HG02943 (cell line): ENCODE results near the gene SDK2.

Source experiments
- ATAC-seq: cut with Tn5 transposase; IDR thresholded peaks from one replicate; pipeline ENCODE4 v1.9.1; 2021; ENCODE audit warnings: mild to moderate bottlenecking, low read depth, moderate library complexity; ENCODE audit not compliant: unreplicated experiment

SDK2 gene

DNA sequence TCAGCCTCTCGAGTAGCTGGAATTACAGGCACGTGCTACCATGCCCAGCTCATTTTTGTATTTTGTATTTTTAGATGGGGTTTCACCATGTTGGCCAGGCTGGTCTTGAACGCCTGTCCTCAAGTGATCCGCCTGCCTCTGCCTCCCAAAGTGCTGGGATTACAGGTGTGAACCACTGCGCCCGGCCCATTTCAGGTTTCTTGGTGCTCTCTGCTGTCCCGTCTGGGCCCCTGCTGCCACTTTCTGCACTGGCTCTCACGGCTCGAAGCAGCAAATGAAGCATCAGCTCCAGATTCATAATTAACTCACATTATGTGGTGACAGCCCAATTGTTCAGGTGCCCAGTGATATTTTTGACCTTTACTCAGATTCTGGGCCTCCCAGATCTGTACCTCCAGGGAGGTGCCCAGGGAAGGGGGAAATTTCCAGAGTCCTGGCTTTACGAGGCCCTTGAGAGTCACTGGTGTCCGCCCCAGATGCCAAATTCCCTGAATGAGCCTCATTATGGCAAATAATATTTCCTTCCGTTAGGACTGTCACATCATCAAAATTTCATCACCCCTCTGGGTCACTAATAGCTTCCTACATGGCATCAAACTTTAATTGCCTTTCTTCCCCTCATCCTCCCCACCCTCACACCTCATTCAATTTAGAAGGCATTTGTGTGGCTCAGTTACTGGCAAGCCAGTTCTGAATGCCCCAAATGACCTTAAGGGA lies 9.0 kb downstream of the SDK2 start:
- ATAC-seq: no peak

DNA sequence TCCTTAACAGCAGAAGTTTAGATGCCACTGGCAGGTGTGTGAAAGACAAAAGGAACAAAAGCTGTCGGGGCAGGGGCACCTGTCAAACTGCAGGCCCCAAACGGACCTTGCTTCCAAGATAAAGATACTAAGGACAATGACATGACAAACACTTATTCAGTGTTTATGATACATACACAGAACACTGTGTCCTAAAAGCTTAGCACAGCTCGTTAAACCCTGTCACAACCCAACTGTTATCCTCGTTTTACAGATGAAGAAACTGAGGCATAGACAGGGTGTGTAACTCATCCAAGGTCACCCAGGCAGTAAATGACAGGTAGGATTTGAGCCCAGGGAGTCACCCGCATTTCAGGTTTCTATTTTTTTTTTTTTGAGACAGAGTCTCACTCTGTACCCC lies 9.6 kb downstream of the SDK2 start:
- no peak for ATAC-seq

DNA sequence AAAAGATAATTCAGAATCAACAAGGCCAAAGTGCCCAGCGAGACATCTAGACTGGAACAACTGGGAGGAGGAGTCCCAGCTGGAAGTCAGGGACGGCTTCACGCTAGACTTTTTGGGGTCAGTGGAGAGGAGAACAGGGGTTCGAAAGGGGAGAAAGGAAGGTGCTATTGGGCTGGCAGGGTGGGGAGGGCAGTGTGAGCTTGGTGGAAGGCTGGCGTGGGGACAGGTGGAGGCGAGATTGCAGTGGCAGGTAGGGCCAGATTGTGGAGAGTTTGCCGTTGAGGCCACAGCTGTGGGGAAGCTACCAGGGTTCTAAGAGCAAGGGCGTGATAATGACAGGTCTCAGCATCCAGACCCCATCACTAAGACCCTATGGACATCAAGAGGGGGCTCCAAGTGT lies 10.5 kb downstream of the SDK2 start:
- no peak for ATAC-seq

DNA sequence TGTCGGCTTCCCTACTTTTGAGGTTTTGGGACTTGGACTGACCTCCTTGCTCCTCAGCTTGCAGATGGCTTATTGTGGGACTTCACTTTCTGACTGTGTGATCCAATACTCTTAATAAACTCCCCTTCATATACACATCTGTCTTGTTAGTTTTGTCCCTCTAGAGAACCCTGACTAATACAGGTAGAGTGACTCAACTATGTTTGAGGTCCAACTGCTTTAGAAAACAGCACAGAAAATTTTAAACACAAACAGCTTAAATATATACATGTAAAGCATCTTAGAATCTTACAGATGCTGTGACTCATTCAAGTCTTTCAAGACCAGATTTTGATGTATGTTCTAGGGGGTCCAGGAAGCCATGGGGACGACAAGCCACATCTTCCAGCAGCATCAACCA lies 11.7 kb downstream of the SDK2 start:
- ATAC-seq: no peak

DNA sequence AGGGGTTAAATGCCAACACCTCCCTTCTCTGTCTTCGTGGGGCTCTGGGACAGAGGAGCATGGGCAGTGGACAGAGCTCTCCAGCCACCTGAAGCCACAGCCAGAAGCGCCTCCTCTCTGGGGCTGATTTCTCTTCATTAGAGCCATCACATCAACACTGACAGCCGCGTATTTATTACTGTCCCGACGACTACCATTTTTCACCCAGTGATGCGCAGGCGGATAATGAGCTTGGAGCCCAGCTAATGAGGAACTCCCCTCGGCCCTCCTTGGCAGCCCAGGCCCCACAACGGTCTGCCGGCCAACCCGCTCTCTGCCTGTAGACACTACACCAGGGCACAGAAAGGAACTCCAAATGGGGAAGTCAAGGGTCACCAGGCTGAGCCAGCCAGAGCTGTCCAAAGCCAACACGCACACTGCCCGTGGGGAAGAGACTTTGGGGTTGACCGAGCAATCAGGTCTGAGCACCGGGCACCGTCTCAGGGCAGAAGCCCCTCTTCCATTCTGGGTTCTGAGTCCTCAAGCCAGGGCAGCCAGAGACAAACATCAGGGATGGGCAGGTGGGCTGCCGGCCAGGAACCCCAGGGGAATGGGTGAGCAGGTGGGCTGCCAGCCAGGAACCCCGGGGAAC lies 13.2 kb downstream of the SDK2 start:
- ATAC-seq: no peak

DNA sequence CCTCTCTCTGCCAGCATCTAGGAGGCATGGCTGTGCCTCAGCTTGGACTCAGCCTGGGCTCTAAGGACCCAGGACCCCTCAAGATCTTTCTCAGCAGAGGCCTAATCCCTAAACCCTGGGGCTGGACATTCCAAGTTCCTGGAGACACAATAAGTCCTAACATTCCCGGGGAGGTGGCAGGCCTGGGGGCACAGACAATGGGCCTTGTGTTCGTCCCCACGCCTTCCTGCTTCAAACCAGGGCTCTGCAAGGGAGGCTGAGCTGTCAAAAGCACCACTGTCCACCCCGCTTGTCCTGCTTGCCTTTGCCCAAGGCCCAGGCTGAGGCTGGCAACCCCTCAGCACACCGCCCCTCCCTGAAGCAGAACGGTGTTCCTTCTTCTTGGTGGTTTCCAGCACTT lies 13.7 kb downstream of the SDK2 start:
- no peak for ATAC-seq

DNA sequence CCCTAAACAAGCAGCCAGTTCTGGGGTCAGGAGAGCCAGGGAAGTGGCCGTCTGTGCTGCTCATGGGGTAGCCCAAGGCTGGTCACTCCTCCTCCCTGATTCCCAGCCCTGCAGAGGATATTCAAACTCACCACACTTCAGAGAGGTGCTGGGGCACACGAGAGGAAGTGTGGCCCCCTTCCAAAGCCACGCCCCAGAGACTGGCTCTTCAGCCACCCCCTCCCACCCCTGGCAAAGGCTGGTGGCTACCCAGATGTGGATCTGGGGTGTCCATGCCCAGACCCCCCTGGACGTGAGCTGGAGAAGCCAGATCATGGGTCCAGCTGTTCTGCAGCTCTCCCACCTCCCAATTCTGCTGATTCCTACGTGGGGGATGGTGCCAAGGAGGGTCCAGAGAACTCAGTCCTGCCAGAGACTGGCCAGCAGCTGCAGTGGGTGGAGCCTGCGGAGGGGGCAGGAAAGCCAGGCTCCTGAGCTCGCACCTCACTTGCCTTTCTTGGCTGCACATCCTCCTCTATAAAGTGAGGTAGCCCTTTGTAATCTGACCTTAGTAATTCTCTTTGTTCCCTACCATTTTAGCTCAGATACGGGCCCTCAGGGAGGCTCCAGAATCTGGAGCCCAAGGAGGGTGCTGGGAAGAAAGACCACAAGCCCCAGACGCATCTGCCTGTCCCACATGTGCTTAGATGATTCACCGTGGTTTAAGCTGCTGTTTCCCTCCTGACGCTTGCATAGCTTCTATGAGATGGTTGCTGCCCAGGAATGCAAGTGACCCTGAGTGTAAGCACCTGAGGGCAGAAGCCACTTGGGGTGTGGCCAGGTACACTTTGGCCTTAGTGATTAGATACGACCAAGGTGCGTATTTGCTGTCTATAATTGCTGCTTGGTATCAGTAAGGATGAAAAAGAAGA lies 15.3 kb downstream of the SDK2 start:
- no peak for ATAC-seq

DNA sequence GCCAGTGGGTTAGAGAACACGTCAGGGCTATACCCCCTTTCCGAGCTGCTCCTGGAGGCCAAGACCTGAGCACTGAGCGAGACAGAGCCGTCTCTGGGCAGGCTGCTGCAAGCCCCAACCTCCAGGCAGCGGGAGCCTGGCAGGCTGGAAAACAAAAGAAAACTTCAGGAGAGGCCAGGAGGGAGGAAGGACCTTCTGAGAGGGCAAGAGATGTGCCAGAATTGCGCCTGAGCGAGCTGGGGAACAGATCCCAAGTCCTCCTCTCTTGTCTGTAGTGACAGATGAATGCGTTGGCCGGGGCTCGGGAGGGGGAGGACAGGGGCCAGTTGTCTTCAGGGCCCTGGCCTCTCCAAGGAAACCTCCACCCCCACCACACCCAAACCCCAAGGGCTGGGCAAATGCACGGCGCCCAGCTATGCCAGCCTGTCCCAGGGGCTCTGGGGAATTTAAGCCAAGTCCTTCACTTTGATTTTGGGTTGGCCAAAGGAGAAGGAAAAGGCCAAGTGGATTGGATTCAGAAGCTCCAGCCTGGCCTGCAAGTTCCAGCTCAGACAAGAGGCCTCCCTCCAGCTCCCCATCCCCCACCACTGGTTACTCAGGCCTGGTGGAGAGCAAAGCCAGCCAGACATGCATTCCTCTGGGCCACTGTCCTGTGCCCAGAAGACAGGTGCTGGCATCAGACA lies 18.1 kb downstream of the SDK2 start:
- no peak for ATAC-seq

DNA sequence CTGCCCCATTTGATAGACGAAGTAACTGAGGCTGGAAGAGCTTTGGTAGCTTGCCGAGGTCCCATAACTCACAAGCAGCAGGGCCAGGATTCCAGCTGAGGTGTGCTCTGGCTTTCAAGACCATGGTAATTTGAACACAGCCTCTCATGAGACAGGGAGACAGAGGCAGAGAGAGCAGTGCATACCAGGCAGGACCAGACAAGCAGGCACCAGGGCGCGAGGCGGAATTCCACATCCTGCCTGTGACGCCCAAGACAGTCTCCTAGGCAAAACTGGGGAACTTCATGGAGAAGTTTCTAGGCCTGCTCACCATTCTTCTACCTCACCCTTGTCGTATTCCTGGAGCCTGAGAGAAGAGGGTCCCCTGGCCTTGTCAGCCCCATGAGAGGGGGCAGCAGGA lies 19.2 kb downstream of the SDK2 start:
- ATAC-seq: no peak

DNA sequence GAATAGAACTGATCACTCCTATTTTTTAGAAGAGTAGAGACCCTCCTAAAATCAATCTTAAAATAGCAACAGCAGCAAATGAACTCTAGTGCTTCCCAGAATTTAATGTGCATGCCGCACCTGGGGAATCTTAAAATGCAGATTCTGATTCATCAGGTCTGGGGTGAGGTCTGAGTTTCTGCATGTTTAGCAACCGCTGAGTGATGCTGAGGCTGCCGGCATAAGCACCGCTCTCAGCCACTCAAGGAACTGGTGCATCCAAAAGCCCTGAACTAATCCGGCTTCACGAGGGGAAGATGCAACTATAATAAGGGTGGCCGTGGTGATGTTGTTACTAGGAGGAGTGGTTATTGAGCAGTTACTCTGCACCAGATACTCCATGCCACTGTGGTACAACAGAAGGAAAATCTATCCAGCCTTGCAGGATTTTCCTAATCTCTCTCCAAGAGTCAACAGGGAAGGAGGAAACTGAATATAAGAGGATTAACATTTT lies 19.7 kb downstream of the SDK2 start:
- ATAC-seq: no peak

DNA sequence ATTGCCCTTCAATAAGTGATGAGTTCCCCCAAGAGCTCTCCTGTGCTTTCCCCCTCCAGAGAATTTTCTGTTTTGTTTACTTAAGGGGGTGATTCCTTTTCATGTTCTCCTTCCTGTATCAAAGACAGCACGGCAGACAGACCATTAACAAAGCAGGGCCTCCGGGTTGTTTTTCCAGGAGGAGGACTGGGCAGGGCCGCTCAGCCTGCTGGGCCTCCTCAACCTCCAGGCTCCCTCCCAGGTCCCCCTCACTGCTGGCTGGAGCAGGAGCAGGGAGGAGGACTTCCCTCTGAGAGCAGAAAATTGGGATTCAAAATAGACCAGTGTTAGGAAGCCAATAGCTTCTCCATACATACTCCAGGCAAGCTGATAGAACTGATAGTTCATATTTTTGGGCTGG lies 20.4 kb downstream of the SDK2 start:
- ATAC-seq: no peak

DNA sequence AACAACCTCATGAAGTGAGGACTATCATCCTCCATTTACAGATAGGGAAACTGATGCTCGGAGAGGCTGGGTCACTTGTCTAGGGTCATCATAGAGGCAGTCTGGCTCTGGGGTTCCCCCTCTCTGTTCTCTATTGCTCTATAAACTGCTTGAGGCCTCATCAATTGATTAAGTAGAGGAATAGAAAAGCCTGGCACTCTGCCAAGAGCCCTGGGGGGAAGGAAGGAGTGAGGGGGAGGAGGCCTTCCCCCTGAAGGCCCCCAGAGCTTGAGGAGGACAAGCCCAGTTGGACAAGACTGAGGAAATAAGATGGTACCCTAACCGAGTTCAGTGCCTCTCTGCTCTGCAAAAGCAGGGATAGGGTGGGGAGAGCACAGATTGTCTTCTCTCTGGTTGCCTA lies 21.0 kb downstream of the SDK2 start:
- no peak for ATAC-seq

DNA sequence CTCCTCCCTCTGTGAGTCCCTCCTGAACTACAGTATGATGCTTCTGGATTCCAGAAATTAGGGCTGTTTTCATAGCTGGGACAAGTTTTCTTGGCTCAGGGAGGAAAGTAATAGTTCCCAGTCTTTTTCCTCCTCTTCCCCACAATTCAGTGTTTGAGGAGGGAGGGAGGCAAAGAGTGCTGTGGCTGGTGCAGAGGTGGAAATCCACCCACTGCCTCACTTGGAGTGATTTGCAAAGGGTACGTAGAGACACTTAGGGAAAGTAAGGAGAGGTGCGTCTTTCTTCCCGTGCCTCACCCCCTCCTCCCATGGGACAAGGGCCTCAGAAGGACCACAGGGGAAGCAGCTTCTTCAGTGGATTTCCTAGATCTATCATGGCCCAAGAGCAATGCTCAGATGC lies 21.9 kb downstream of the SDK2 start:
- no peak for ATAC-seq

DNA sequence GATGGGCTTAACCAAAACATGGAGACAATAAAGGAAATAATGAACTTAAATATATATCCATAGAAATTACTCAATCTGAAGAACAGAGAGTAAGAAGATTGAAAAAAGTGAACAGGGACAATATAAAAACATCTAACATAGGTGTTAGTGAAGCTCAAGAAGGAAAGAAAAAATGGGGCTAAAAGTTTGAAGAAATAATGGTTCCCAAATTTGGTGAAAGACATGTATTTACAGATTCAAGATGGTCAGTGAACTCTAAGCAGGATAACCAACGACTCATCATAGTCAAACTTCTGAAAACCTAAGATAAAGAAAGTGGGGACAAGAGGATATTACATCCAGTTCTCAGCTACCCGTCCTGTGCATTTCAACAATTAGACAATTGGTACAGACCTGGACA lies 22.6 kb downstream of the SDK2 start:
- no peak for ATAC-seq

DNA sequence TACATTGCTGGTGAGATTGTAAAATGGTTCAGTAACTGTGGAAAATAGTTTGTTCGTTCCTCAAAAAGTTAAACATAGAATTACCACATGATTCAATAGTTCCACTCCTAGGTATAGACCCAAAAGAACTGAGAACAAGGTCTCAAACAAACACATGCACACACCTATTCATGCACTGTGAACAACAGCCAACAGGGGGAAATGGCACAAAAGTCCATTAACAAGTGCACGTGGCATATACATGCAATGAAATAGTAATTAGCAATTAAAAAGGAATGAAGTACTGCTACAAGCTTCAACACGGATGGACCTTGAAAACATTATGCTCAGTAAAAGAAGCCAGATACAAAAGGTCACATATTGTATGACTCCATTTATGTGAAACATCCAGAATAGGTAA lies 23.8 kb downstream of the SDK2 start:
- ATAC-seq: no peak

DNA sequence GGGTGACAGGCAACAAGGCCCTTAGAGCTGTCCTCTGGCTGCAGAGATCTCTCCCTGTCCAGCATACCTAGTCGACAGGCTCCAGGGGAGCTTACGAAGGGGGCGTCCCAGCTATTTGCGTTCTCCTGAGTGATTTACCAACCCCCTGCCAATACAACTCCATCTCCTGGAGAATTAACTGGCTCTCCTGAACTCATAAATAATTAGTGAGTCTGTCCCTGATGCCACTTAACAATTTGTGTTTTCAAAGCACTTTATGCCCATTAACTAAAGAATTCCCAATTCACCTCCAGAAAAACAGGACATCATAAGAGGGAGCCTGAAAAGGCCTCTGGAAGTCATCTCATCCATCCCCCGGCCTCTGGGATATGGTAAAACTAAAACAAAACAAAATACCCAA lies 26.7 kb downstream of the SDK2 start:
- no peak for ATAC-seq

DNA sequence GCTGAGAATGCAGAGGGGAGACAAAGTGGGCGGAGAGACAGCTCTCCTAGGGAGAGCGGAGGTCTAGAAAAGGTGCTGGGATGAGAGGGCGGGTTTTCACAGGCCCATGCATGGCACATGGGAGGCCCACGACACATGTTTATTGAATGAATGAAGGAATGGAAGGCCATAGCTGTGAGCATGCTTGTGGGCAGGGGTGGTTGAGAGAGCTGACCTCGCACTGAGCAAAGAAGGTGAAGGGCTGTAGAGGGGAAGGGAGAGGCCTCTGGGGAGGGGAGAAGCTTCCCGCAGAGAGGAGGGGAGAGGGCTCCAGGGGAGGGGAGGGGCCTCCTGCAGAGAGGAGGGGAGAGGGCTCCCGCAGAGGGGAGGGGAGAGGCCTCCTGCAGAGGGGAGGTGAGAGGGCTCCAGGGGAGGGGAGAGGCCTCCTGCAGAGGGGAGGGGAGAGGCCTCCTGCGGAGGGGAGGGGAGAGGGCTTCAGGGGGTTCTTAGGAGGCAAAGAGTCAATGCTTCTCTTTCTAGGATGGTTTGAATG lies 27.3 kb downstream of the SDK2 start:
- no peak for ATAC-seq

DNA sequence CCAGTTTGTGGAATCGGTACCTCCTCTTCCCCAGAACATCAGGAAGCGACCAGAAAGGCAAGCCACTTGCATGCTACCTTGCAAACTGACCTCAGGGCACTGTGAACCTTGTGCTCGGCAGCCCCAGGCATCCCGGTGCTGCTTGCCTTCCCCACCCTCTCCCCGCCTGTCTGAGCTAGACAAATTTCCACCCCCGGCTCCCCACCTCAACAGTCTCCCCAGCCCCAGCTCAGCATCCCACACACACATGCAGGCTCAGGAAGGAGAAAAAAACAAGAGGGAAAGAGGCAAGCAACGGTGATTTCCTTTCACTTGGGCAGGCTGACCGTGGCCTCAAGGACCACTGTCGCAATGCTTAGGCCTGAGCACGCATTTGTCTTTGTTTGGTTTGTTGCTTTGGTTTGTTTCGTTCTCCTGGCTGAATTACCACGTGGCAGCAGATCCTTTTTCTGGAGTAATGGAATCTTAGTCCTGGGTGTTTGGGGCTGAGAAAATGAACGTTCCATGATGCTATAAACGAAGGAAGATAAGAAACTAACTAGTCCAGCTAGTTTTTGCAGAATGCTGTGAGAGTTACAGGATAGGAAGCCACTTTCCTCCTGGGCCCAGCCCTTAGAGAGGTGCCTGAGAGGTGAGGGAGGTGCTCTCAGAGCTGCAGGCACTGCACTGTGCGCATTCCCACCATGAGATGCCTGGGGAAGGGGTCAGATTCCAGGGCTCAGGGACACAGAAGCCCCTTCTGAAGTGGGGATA lies 27.9 kb downstream of the SDK2 start:
- ATAC-seq: no peak

DNA sequence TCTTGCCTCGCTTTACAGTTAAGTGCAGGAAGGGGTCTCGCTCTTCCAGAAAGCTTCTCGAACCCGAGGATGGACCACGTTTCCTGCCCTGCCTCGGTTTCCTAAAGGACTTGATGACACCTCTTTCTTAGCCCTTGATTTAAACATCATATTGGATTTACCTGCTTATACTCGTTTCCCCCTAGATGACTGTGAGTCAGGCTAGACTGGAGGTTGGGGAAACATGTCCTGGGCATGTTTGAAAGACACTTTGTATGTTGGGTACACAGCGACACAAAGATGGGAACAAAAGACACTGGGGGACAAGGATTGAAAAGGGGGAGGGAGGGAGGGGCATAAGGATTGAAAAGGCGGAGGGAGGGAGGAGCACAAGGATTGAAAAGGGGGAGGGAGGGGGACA lies 30.0 kb downstream of the SDK2 start:
- ATAC-seq: no peak
